ENCODE results near the gene SLC45A2. TPM values are rescaled to one million over a fixed set of nuclear protein-coding genes. Genes with fewer than 3 reads are reported as not detected.
"Not testable (repeated sequence)": the region's sequence is repeated elsewhere in the genome, so short reads cannot be mapped to it uniquely, and the experiment has no call there.

The SLC45A2 gene
- total RNA-seq, 4 donors from 2014 or later = 0.26 TPM; not detected in 3

DNA sequence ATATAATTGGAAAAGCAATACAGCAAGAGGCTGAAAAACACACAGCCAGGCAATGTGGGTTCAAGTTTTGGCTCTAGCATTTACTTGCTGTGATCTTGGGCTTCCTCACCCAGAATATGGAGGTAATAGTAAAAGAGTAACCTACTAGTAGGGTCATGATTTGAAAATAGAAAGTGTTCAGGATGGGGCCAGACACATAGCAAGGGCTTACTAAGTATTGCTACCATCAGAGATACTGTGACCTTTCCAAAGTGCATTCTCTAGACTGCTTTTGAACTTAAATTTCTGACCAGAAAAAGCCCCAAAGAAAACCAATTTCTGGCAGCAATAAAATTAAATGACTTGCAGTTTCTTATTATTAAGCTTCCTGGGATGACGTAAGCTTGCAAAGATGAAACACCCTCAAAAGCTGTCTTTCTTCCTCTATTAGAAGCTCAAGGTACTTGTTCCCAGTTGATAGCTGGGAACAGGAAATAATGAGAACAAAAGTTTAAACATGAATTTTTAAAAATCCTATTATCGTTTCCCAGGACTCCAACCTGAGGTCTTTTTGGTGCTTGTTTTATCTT is 20.3 kb downstream of the SLC45A2 start:
- 59% methylated on average over 2 of the region's 2 CpGs for WGBS
- intact Hi-C loops (cut with DNase I) = no loop called here
- H3K27ac ChIP-seq (replicated peaks in 1 of 4) = no peak overlapping the region
- H3K4me3 ChIP-seq = no peak overlapping the region
- DNase-seq (ENCODE audit: extremely low spot score) = no peak
- H3K9me3 ChIP-seq = no peaks in the 10 kb centered on the region
- no peaks in the 10 kb centered on the region for H3K4me1 ChIP-seq
- no peaks in the 10 kb centered on the region for H3K27me3 ChIP-seq
- no peaks in the 10 kb centered on the region for H3K36me3 ChIP-seq
- TF ChIP-seq POLR2A (IDR thresholded peaks at IDR 0.05; ENCODE audit: low read depth) (no peak), POLR2AphosphoS5 (IDR thresholded peaks at IDR 0.05) (no peak), EP300 (IDR thresholded peaks at IDR 0.05) (no peak)
- TF ChIP-seq, protein P1, sequence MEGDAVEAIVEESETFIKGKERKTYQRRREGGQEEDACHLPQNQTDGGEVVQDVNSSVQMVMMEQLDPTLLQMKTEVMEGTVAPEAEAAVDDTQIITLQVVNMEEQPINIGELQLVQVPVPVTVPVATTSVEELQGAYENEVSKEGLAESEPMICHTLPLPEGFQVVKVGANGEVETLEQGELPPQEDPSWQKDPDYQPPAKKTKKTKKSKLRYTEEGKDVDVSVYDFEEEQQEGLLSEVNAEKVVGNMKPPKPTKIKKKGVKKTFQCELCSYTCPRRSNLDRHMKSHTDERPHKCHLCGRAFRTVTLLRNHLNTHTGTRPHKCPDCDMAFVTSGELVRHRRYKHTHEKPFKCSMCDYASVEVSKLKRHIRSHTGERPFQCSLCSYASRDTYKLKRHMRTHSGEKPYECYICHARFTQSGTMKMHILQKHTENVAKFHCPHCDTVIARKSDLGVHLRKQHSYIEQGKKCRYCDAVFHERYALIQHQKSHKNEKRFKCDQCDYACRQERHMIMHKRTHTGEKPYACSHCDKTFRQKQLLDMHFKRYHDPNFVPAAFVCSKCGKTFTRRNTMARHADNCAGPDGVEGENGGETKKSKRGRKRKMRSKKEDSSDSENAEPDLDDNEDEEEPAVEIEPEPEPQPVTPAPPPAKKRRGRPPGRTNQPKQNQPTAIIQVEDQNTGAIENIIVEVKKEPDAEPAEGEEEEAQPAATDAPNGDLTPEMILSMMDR (IDR thresholded peaks at IDR 0.05) = no peak

DNA sequence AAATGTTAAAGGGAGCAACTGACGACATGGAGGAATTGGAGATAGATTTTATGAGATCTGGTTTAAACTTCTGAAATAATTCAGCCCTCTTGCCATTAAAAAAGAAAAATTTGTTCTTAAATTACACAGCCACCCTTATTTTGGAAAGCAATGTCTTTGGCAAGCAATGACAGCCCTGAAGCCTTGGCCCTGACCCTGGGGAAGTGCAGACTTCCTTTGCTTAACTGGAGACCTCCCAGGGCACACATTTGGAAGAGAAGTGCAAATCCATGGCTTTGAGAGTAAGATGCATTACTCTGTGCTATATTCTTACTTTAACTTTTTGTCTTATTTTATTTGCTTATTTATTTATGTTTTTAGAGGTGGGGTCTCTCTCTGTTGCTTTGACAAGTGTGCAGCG is 26.3 kb downstream of the SLC45A2 start:
- Histone ChIP-seq H3K27me3 (no peaks in the 10 kb centered on the region), H3K27ac (replicated peaks in 1 of 4) (no peak overlapping the region), H3K9me3 (peaks cover 0 to 13% (median 3%) of the 10 kb centered on the region in 4 donors), H3K4me1 (no peaks in the 10 kb centered on the region), H3K36me3 (no peaks in the 10 kb centered on the region), H3K4me3 (no peak overlapping the region)
- no peak for DNase-seq (ENCODE audit: extremely low spot score)
- TF ChIP-seq POLR2A (IDR thresholded peaks at IDR 0.05; ENCODE audit: low read depth) (no peak), EP300 (IDR thresholded peaks at IDR 0.05) (no peak), POLR2AphosphoS5 (IDR thresholded peaks at IDR 0.05) (no peak)
- TF ChIP-seq, protein P1 (IDR thresholded peaks at IDR 0.05) = no peak
- intact Hi-C loops (cut with DNase I) = no loop called here
- WGBS = 71% methylated on average over 2 of the region's 2 CpGs

DNA sequence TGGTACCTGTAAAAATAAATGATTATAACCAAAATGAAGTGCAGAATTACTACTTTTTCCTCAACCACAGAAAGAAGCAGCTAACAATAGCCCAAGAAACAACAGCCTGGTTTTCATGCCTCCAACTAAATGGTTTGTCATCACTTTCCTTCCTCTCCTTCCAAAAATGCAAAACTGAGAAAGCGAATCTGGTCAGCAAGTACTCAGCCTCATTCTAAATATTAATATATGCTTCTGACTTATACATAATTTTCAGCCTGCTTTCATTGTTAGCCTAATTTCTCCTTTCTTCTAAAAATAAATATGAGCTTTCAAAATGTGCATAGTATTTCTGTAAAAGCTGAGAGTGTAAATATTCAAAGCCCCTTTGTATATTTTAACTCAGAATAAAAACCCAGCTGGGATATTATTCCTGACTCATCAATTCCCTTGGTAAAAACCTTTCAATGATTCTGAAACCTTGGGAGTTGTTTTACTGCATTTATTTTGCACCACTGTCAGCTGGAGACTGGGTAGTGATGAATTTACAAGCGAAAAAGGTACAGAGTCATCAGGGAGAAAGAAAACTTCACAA is 26.8 kb downstream of the SLC45A2 start:
- Histone ChIP-seq H3K4me1 (no peaks in the 10 kb centered on the region), H3K27me3 (no peaks in the 10 kb centered on the region), H3K4me3 (no peak overlapping the region), H3K27ac (replicated peaks in 1 of 4) (no peak overlapping the region), H3K9me3 (peaks cover 0 to 13% (median 3%) of the 10 kb centered on the region in 4 donors), H3K36me3 (no peaks in the 10 kb centered on the region)
- WGBS = 46% methylated on average over 2 of the region's 2 CpGs
- DNase-seq (ENCODE audit: extremely low spot score) = no peak
- intact Hi-C loops (cut with DNase I) = no loop called here
- TF ChIP-seq, protein P1 (IDR thresholded peaks at IDR 0.05) = no peak

DNA sequence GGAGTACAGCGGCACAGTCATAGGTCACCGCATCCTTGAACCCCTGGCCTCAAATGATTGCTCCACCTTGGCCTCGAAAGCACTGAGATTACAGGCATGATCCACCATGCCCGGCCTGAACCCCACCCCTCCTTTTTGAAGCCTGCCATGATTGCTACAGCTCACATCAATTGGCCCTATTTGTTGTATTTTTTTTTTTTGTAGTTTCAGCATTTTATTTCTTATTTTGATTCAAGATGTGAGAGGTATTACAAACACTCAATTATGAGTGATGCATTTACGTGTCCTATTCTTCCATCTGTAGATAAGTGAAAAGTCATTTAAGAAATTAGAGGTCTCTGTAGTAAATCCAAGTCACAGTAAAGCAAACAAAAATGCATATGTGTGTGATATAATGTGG is 32.3 kb downstream of the SLC45A2 start:
- H3K27ac ChIP-seq (replicated peaks in 1 of 4); intact Hi-C loops (cut with DNase I); H3K4me3 ChIP-seq; H3K36me3 ChIP-seq; DNase-seq (ENCODE audit: extremely low spot score); H3K27me3 ChIP-seq; H3K4me1 ChIP-seq: not testable (repeated sequence)
- peaks cover 0 to 13% (median 3%) of the 10 kb centered on the region in 4 donors for H3K9me3 ChIP-seq
- WGBS = 75% methylated on average over 5 of the region's 5 CpGs

DNA sequence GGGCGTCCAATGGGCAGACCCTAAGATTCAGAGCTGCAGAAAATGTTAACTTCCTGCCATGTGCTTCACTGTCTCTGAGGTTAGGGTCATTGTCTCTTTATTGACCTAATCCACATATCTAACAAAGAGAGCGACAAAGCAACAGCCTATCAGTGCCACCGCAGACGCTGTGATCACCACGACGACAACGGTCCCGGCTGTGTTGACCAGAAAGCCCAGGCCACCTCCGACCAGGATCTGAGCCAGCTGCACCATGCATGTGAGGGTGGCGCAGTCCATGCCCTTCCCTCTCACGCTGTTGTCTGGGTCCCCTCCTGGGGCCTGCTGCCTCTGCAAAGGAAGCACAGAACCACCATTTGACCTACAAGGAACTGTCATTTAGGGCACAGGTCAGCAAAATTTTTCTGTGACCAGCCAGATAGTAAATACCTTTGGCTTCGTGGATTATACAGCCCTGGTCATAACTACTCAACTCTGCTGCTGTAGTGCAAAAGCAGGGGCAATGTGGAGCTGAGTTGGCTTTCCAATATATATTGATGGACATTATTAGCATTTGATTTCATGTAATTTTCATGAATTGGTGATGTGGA is 39.9 kb downstream of the SLC45A2 start:
- H3K4me1 ChIP-seq = no peaks in the 10 kb centered on the region
- 87% methylated on average over 12 of the region's 12 CpGs for WGBS
- H3K4me3 ChIP-seq = no peak overlapping the region
- no peaks in the 10 kb centered on the region for H3K9me3 ChIP-seq
- no peaks in the 10 kb centered on the region for H3K36me3 ChIP-seq
- peaks cover 0 to 29% (median 2%) of the 10 kb centered on the region in 4 donors for H3K27me3 ChIP-seq
- TF ChIP-seq, protein P1 (IDR thresholded peaks at IDR 0.05) = no peak
- no peak for TF ChIP-seq EP300 (IDR thresholded peaks at IDR 0.05)
- TF ChIP-seq POLR2AphosphoS5 (IDR thresholded peaks at IDR 0.05) = no peak
- TF ChIP-seq POLR2A (IDR thresholded peaks at IDR 0.05; ENCODE audit: low read depth) = no peak
- no peak for DNase-seq (ENCODE audit: extremely low spot score)
- intact Hi-C loops (cut with DNase I) = no loop called here
- H3K27ac ChIP-seq (replicated peaks in 1 of 4) = no peak overlapping the region
